ENCODE measurements around the gene LIFR.

- no peak for TF ChIP-seq CTCF (IDR thresholded peaks at IDR 0.05; ENCODE audit: insufficient read depth, low read depth, low read length)
- TF ChIP-seq EZH2 (IDR thresholded peaks at IDR 0.05; ENCODE audit: insufficient read depth, low read length), result no peak
These were observed 42.7 kb upstream of the LIFR start for GRCh38 chr5:38598994-38599617.
